ENCODE data around the gene EYA2. TPM values are rescaled to one million over a fixed set of nuclear protein-coding genes. Genes with fewer than 3 reads are reported as not detected.

The EYA2 gene
- total and polyA plus RNA-seq, 2 of the 4 experiments (the other 2 are of a cell fraction) = 2.3 to 5.4 TPM

DNA sequence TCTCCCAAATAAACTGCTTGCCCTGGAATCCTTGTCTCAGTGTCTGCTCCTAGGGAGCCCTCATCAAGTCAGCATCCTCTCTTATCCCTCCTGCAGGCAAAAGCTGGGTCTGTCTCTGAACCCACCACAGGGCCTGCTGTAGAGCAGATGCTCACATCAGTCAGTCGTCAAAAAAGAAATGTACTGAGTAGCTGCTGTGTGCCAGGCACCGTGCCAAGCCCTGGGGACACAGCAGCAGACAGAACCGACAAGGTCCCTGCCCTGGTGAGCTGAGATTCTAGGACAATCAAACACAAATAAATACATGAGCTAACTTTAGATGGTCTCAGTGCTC is 68.5 kb downstream of the EYA2 start:
- CTCF ChIA-PET = interaction anchor here (1.2 kb wide), 1 partner anchor 16 kb away, joined by 5 read pairs; no protein-coding TSS in a partner anchor
- BruUV-seq (replicated peaks) = no TSS peak

More for the DNA sequence above, 68.5 kb downstream of the EYA2 start:
- TF ChIP-seq MXI1 (IDR thresholded peaks at IDR 0.05; ENCODE audit: borderline replicate concordance, low read depth, low read length) (no peak), CTCF (conservative IDR thresholded peaks at IDR 0.05; ENCODE audit: low read depth, low read length) (0 out of 2 replicates have a peak, but pooled peaks have one; percentile 1)
- no peak overlapping the region for H4K91ac ChIP-seq (ENCODE audit: insufficient read depth, low read depth, low read length)
- peak overlapping the region; percentile 20; the same call in 1 of the 2 replicates for H2BK20ac ChIP-seq (ENCODE audit: low read depth, low read length)
- H4K20me1 ChIP-seq (ENCODE audit: insufficient read depth, low read length) = peaks cover 3% of the 10 kb centered on the region; the same call in 1 of the 2 replicates
- H3K14ac ChIP-seq (replicated peaks; ENCODE audit: low read depth, low read length) = 0 out of 2 replicates have a peak overlapping the region, but pooled peaks have one; percentile 62
- 0 out of 2 replicates have a peak overlapping the region, but pooled peaks have one; percentile 55 for H2AK5ac ChIP-seq (ENCODE audit: low read depth, low read length)
- no peak overlapping the region for H3K9ac ChIP-seq (ENCODE audit: low read depth, low read length)
- POLR2A ChIA-PET (ENCODE audit: unreplicated experiment) = no interaction called here
- no peak overlapping the region; the same call in 2 of the 3 replicates for H2BK15ac ChIP-seq (ENCODE audit: low read depth, low read length)
- H2BK120ac ChIP-seq (ENCODE audit: low read depth, low read length) = no peak overlapping the region
- H3K27me3 ChIP-seq (ENCODE audit: control insufficient read depth, insufficient read depth, low read length) = no peaks in the 10 kb centered on the region
- no peak overlapping the region for H2BK5ac ChIP-seq (ENCODE audit: low read depth, low read length, poor library complexity, severe bottlenecking)
- H3K18ac ChIP-seq (ENCODE audit: low read depth, low read length) = no peak overlapping the region
- H3K23ac ChIP-seq (ENCODE audit: low read depth, low read length) = no peak overlapping the region; the same call in 1 of the 2 replicates
- dilution Hi-C loops (cut with HindIII; ENCODE audit: low sequenced_read_pairs, unreplicated experiment) (no loop called here), in situ Hi-C loops (cut with MboI; ENCODE audit: low sequenced_read_pairs) (no loop called here), intact Hi-C loops (cut with micrococcal nuclease) (no loop called here)
- peaks cover 15% of the 10 kb centered on the region for H3K4me1 ChIP-seq (ENCODE audit: control insufficient read depth, insufficient read depth, low read length)
- H3K4me3 ChIP-seq (ENCODE audit: insufficient read depth, low read depth, low read length) = no peak overlapping the region
- no peak overlapping the region for H4K8ac ChIP-seq (ENCODE audit: low read depth in 2 of 2, low read length in 2 of 2)
- no peak overlapping the region for H2AK9ac ChIP-seq (replicated peaks; ENCODE audit: low read depth, low read length, poor library complexity)
- no peaks in the 10 kb centered on the region for H3K36me3 ChIP-seq (ENCODE audit: control insufficient read depth, insufficient read depth, low read length)
- 17% methylated on average over 1 of the region's 3 CpGs; no CpG with 5 or more reads in 1 of the 2 experiments for WGBS, 2 experiments (ENCODE audit: extremely low coverage in 2 of 2, insufficient read length in 1 of 2)
- H3K79me1 ChIP-seq (ENCODE audit: low read depth in 1 of 2, low read length in 2 of 2) = peaks cover 3 to 14% of the 10 kb centered on the region in 2 experiments; a peak in 2 of 4 replicates
- ATAC-seq (ENCODE audit: low read depth) (no peak), DNase-seq (no peak)
- H4K5ac ChIP-seq (ENCODE audit: low read depth, low read length) = no peak overlapping the region; the same call in 1 of the 2 replicates
- H3K27ac ChIP-seq (ENCODE audit: insufficient read depth, low read length) = no peak overlapping the region
- H3K4me2 ChIP-seq (ENCODE audit: low read depth, low read length) = no peak overlapping the region
- H3K56ac ChIP-seq (ENCODE audit: extremely low read depth, insufficient read depth, low read length) = no peak overlapping the region
- H3K9me1 ChIP-seq (ENCODE audit: insufficient read depth, low read length) = peaks cover 7% of the 10 kb centered on the region
- H3K9me3 ChIP-seq (ENCODE audit: control insufficient read depth, insufficient read depth, low read length) = no peaks in the 10 kb centered on the region
- H2AFZ ChIP-seq (replicated peaks; ENCODE audit: low read length, poor library complexity) = no peak overlapping the region
- peak overlapping the region; percentile 66; the same call in 1 of the 2 replicates for H3K4ac ChIP-seq (ENCODE audit: low read depth, low read length)

All from IMR-90 (cell line).